Activated naive CD8-positive, alpha-beta T cell (primary cell): ENCODE results near the gene CTDSPL2.
"Not testable (repeated sequence)": the region's sequence is repeated elsewhere in the genome, so short reads cannot be mapped to it uniquely, and the experiment has no call there.

Experiments
- H3K27ac Mint-ChIP-seq: one replicate; pipeline ENCODE4 v1.8.0; 2021; ENCODE audit warnings: mixed read lengths
- H3K27me3 Mint-ChIP-seq: one replicate; pipeline ENCODE4 v1.8.0; 2021; ENCODE audit warnings: mixed read lengths
- H3K36me3 Mint-ChIP-seq: one replicate; pipeline ENCODE4 v1.8.0; 2021; ENCODE audit warnings: mixed read lengths
- H3K4me1 Mint-ChIP-seq: one replicate; pipeline ENCODE4 v1.8.0; 2021; ENCODE audit warnings: low read depth, mixed read lengths
- H3K4me3 Mint-ChIP-seq: one replicate; pipeline ENCODE4 v1.8.0; 2021; ENCODE audit warnings: mild to moderate bottlenecking, mixed read lengths
- H3K9me3 Mint-ChIP-seq: one replicate; pipeline ENCODE4 v1.8.0; 2021; ENCODE audit warnings: low read depth, mixed read lengths

The CTDSPL2 gene

DNA sequence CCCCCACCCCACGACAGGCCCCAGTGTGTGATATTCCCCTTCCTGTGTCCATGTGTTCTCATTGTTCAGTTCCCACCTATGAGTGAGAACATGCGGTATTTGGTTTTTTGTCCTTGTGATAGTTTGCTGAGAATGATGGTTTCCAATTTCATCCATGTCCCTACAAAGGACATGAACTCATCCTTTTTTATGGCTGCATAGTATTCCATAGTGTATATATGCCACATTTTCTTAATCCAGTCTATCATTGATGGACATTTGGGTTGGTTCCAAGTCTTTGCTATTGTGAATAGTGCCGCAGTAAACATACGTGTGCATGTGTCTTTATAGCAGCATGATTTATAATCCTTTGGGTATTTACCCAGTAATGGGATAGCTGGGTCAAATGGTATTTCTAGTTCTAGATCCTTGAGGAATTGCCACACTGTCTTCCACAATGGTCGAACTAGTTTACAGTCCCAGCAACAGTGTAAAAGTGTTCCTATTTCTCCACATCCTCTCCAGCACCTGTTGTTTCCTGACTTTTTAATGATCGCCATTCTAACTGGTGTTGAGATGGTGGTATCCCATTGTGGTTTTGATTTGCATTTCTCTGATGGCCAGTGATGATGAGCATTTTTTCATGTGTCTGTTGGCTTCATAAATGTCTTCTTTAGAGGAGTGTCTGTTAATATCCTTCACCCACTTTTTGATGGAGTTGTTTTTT is 26.3 kb downstream of the CTDSPL2 start:
- Mint-ChIP-seq H3K27ac (peak overlapping the region; percentile 58), H3K4me1 (peaks cover 63% of the 10 kb centered on the region)
- not testable (repeated sequence) for H3K27me3 Mint-ChIP-seq, H3K9me3 Mint-ChIP-seq, H3K36me3 Mint-ChIP-seq, H3K4me3 Mint-ChIP-seq

- no peak overlapping the region for H3K4me3 Mint-ChIP-seq
- peak overlapping the region; percentile 43 for H3K27ac Mint-ChIP-seq
- H3K27me3 Mint-ChIP-seq: no peaks in the 10 kb centered on the region
- no peaks in the 10 kb centered on the region for H3K9me3 Mint-ChIP-seq
- no peaks in the 10 kb centered on the region for H3K36me3 Mint-ChIP-seq
- H3K4me1 Mint-ChIP-seq: peaks cover 46% of the 10 kb centered on the region
Measured at GRCh38 chr15:44458429-44458828, 31.0 kb downstream of the CTDSPL2 start.

GRCh38 chr15:44468709-44469385 is 41.4 kb downstream of the CTDSPL2 start:
- no peaks in the 10 kb centered on the region for H3K9me3 Mint-ChIP-seq
- peak overlapping the region; percentile 83 for H3K27ac Mint-ChIP-seq

DNA sequence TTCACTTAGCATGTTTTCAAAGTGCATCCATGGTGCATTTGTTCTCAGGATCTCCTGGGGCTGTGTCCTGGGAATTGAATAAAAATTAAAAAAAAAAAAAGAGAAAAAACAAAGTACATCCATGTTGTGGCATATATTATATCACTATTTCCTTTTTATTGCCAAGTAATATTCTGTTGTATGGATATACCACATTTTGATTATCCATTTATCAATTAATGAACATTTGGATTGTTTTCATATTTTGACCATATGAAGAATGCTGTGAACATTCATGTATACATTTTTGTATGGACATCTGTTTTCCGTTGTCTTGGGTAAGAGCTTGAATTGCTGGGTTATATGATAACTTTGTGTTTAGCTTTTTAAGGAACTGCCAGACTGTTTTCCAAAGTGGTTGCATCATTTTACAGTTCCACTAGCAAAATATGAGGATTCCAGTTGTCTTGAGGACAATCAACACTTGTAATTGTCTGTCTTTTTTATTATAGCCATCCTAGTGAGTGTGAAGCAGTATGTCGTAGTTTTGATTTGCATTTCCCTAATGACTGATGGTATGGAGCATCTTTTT is 44.5 kb downstream of the CTDSPL2 start:
- Mint-ChIP-seq H3K4me1 (peaks cover 28% of the 10 kb centered on the region), H3K27ac (peak overlapping the region; percentile 10), H3K4me3 (no peak overlapping the region), H3K9me3 (no peaks in the 10 kb centered on the region), H3K27me3 (no peaks in the 10 kb centered on the region), H3K36me3 (peaks cover 14% of the 10 kb centered on the region)

More at GRCh38 chr15:44468709-44469385, 41.4 kb downstream of the CTDSPL2 start:
- Mint-ChIP-seq H3K27me3 (no peaks in the 10 kb centered on the region), H3K4me3 (peak overlapping the region; percentile 45), H3K4me1 (peaks cover 34% of the 10 kb centered on the region), H3K36me3 (peaks cover 14% of the 10 kb centered on the region)

- Mint-ChIP-seq H3K27me3 (no peaks in the 10 kb centered on the region), H3K4me3 (no peak overlapping the region), H3K27ac (no peak overlapping the region), H3K9me3 (no peaks in the 10 kb centered on the region), H3K36me3 (peaks cover 2% of the 10 kb centered on the region), H3K4me1 (peaks cover 25% of the 10 kb centered on the region)
Measured at GRCh38 chr15:44479343-44479742, 51.9 kb downstream of the CTDSPL2 start.

- no peak overlapping the region for H3K27ac Mint-ChIP-seq
- H3K27me3 Mint-ChIP-seq: no peaks in the 10 kb centered on the region
- peaks cover 28% of the 10 kb centered on the region for H3K4me1 Mint-ChIP-seq
- H3K4me3 Mint-ChIP-seq: no peak overlapping the region
- H3K9me3 Mint-ChIP-seq: no peaks in the 10 kb centered on the region
- peaks cover 2% of the 10 kb centered on the region for H3K36me3 Mint-ChIP-seq
Measured at GRCh38 chr15:44482090-44482489, 54.7 kb downstream of the CTDSPL2 start.

DNA sequence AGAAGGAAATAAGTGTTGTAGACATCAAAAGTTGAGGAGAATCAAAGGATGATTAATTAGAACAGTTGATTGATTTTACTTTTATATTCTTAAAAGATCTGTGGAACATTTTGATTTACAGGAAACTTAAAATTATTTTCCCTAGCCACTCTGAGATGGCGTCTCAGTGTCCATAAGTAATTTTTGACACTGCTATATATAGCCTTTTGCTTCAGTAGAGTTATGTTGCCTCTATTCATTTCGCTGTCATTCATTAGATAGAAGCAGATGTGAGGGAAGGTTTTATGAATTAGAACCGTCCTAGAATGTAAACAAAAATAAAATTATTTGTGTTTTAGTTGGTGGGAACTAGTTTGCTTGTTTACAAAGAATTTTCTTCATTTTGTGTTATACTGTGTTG is 58.5 kb downstream of the CTDSPL2 start:
- peaks cover 31% of the 10 kb centered on the region for H3K4me1 Mint-ChIP-seq
- H3K27ac Mint-ChIP-seq: no peak overlapping the region
- peaks cover 10% of the 10 kb centered on the region for H3K36me3 Mint-ChIP-seq
- H3K4me3 Mint-ChIP-seq: no peak overlapping the region
- no peaks in the 10 kb centered on the region for H3K27me3 Mint-ChIP-seq
- no peaks in the 10 kb centered on the region for H3K9me3 Mint-ChIP-seq

DNA sequence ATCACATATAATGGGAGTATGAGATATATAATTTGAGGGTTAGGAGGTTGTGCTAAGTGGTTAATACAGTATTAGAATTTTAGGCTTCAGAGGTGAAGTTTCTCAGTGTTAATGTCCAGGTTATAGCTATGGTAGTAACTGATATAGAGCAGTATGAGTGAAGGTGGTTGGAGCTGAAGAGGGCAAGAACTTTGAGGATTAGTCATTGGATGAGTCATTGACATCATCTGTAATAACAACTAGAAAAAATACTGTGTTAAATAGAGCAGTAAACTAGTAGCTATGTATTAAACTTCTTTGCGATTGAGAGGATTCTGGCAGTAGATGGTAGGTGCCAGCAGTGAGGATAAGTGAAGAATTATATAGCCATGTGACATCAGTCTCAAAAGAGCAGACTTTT is 62.0 kb downstream of the CTDSPL2 start:
- Mint-ChIP-seq H3K9me3 (no peaks in the 10 kb centered on the region), H3K27ac (peak overlapping the region; percentile 83), H3K36me3 (peaks cover 13% of the 10 kb centered on the region), H3K4me3 (peak overlapping the region; percentile 14), H3K27me3 (no peaks in the 10 kb centered on the region), H3K4me1 (peaks cover 25% of the 10 kb centered on the region)

DNA sequence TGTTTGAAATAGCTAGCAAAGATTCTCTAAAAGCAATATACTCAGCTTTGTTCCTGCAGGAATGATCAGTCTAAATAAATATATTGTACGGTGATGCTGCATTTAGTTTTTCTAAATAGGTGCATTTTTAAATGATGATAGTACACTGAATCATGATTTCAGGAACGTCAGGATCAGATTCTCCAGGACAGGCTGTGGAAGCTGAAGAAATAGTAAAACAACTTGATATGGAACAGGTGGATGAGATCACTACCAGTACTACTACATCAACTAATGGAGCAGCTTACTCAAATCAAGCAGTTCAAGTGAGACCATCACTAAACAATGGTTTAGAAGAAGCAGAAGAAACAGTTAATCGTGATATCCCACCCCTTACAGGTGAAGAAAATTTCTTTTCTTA is 63.2 kb downstream of the CTDSPL2 start:
- H3K27me3 Mint-ChIP-seq: no peaks in the 10 kb centered on the region
- no peak overlapping the region for H3K27ac Mint-ChIP-seq
- peaks cover 25% of the 10 kb centered on the region for H3K4me1 Mint-ChIP-seq
- peaks cover 13% of the 10 kb centered on the region for H3K36me3 Mint-ChIP-seq
- no peak overlapping the region for H3K4me3 Mint-ChIP-seq
- no peaks in the 10 kb centered on the region for H3K9me3 Mint-ChIP-seq

- H3K4me1 Mint-ChIP-seq: peaks cover 22% of the 10 kb centered on the region
Measured at GRCh38 chr15:44492040-44492439, 64.6 kb downstream of the CTDSPL2 start.

DNA sequence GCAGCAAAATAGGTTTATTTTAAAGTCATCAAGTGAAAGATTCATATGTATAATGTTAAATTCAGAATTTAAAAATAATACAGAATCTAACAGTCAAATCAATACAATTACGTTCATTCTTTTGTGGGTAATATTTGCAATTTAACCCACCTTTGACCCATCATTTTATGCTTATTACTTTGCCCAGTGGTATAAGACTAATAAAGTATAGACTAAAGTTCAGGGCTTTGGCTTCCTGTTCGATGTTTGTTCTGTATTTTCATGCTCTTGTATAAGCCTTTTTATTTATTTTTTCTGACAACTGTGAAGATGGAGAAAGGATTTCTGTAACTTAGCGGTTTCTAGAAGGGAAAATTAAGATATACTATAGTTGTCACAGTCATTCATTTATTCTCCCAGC is 65.2 kb downstream of the CTDSPL2 start:
- peak overlapping the region; percentile 59 for H3K27ac Mint-ChIP-seq
- H3K4me3 Mint-ChIP-seq: no peak overlapping the region
- peaks cover 20% of the 10 kb centered on the region for H3K4me1 Mint-ChIP-seq
- peaks cover 10% of the 10 kb centered on the region for H3K36me3 Mint-ChIP-seq
- H3K27me3 Mint-ChIP-seq: no peaks in the 10 kb centered on the region
- H3K9me3 Mint-ChIP-seq: no peaks in the 10 kb centered on the region

More at GRCh38 chr15:44492040-44492439, 64.6 kb downstream of the CTDSPL2 start:
- Mint-ChIP-seq H3K27ac (peak overlapping the region; percentile 59), H3K9me3 (no peaks in the 10 kb centered on the region), H3K36me3 (peaks cover 13% of the 10 kb centered on the region), H3K27me3 (no peaks in the 10 kb centered on the region), H3K4me3 (no peak overlapping the region)

DNA sequence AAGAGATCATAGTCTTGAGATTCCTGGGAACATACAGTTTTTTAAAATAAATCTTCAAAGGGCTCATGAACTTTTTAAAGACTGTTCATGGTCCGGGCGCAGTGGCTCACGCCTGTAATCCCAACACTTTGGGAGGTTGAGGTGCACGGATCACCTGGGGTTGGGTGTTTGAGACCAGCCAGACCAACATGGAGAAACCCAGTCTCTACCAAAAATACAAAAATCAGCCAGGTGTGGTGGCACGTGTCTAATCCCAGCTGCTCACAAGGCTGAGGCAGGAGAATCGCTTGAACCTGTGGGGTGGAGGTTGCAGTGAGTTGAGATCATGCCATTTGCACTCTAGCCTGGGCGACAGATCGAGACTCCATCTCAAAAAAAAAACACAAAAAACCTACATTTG is 68.1 kb downstream of the CTDSPL2 start:
- Mint-ChIP-seq H3K27me3 (no peaks in the 10 kb centered on the region), H3K36me3 (peaks cover 4% of the 10 kb centered on the region), H3K27ac (no peak overlapping the region), H3K9me3 (no peaks in the 10 kb centered on the region), H3K4me1 (peaks cover 11% of the 10 kb centered on the region), H3K4me3 (no peak overlapping the region)

GRCh38 chr15:44500555-44500954 is 73.1 kb downstream of the CTDSPL2 start:
- H3K4me3 Mint-ChIP-seq: no peak overlapping the region
- peaks cover 14% of the 10 kb centered on the region for H3K4me1 Mint-ChIP-seq
- H3K36me3 Mint-ChIP-seq: no peaks in the 10 kb centered on the region
- H3K27me3 Mint-ChIP-seq: no peaks in the 10 kb centered on the region
- H3K27ac Mint-ChIP-seq: peak overlapping the region; percentile 41
- H3K9me3 Mint-ChIP-seq: no peaks in the 10 kb centered on the region

GRCh38 chr15:44501768-44502366 is 74.4 kb downstream of the CTDSPL2 start:
- peak overlapping the region; percentile 37 for H3K27ac Mint-ChIP-seq
- no peaks in the 10 kb centered on the region for H3K9me3 Mint-ChIP-seq
- no peaks in the 10 kb centered on the region for H3K36me3 Mint-ChIP-seq
- H3K4me1 Mint-ChIP-seq: peaks cover 14% of the 10 kb centered on the region
- no peaks in the 10 kb centered on the region for H3K27me3 Mint-ChIP-seq
- H3K4me3 Mint-ChIP-seq: no peak overlapping the region

GRCh38 chr15:44516436-44516835 is 89.0 kb downstream of the CTDSPL2 start:
- Mint-ChIP-seq H3K9me3 (no peaks in the 10 kb centered on the region), H3K27ac (no peak overlapping the region), H3K27me3 (no peaks in the 10 kb centered on the region), H3K4me3 (no peak overlapping the region), H3K36me3 (peaks cover 2% of the 10 kb centered on the region), H3K4me1 (peaks cover 1% of the 10 kb centered on the region)
